T-helper 2 cell treated with Interferon-gamma antibody and Interleukin-4, amounts not matched to agents 5 μg/mL and 100 μg/mL, for 36 hours (primary cell): ENCODE results near the gene TTLL11.

ENCODE experiments used
- DNase-seq: peaks from one replicate; pipeline ENCODE4 v3.0.0; 2021; ENCODE audit warnings: low spot score
- H3K27ac Mint-ChIP-seq: one replicate; pipeline ENCODE4 v1.8.0; 2021; ENCODE audit warnings: mild to moderate bottlenecking, mixed read lengths
- H3K27me3 Mint-ChIP-seq: one replicate; pipeline ENCODE4 v1.8.0; 2021; ENCODE audit warnings: low read depth, mixed read lengths
- H3K36me3 Mint-ChIP-seq: one replicate; pipeline ENCODE4 v1.8.0; 2021; ENCODE audit warnings: low read depth, mixed read lengths
- H3K4me1 Mint-ChIP-seq: one replicate; pipeline ENCODE4 v1.8.0; 2021; ENCODE audit warnings: low read depth, mixed read lengths
- H3K4me3 Mint-ChIP-seq: one replicate; pipeline ENCODE4 v1.8.0; 2022; ENCODE audit warnings: mild to moderate bottlenecking, moderate library complexity, mixed read lengths
- H3K9me3 Mint-ChIP-seq: one replicate; pipeline ENCODE4 v1.8.0; 2021; ENCODE audit warnings: mixed read lengths

TTLL11 gene

DNA sequence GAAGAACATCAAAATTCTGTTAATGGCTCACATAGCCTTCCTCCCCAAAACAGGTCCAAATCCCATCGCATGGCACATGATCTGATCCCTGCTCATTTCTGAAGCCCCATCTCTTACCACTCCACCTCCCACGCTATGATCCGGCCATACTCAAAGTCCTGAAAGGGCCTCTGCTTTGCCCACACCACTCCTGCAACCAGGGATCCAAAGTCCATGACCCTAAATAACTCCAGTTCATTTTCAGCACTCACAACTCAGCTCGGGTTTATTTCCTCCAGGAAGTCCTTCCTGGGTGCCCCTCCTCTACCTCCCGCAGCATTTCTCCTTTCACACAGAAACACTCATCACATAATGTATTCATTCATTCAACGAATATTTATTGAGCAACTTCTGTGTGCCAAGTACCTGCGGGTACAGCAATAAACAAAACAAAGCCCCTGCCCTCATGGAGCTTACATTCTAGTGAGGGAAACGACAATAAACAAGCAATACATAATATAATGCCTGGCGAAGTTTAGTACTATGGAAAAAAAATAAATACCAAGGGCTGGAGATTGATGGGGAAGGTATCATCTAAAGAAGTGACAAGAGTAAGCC is 2.7 kb downstream of the TTLL11 start:
- no peaks in the 10 kb centered on the region for H3K9me3 Mint-ChIP-seq
- H3K27me3 Mint-ChIP-seq, result peaks cover 8% of the 10 kb centered on the region
- no peak for DNase-seq
- no peak overlapping the region for H3K4me3 Mint-ChIP-seq
- H3K4me1 Mint-ChIP-seq, result peaks cover 13% of the 10 kb centered on the region
- H3K27ac Mint-ChIP-seq, result no peak overlapping the region
- no peaks in the 10 kb centered on the region for H3K36me3 Mint-ChIP-seq

DNA sequence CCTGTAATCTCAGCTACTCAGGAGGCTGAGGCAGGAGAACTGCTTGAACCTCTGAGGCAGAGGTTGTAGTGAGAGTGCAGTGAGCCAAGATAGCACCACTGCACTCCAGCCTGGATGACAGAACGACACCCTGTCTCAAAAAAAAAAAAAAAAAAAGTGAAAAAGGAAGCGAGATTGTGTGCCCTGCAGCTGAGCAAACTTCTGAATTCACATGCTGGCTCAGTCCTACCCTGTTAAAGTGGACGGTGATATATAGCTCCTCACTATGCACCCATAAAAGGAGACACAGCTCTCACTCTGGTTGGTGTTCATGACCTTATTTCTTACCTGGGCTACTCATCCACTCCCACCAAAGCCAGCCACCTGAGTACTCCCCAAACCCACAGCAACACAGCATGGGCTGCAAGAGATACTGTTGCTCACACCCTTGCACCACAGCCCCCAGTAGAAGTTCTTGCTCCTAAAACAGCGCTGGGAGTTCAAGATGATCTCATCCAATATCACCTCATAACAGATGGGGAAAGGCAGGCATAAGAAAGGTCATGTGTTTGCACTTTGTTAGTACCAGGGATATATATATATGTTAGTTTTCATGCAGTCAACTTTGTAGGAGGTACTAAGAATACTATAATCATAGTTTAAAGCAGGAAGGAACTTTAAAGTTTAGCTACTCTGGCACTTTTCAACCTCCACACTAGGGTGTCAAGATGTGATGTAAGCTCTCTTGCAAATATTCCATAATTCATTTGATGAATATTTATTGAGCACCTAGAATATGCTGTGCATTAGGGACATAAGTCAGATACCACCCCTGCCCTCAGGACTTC is 4.0 kb downstream of the TTLL11 start:
- Mint-ChIP-seq H3K9me3 (no peaks in the 10 kb centered on the region), H3K4me1 (peaks cover 10% of the 10 kb centered on the region), H3K36me3 (no peaks in the 10 kb centered on the region), H3K4me3 (no peak overlapping the region), H3K27ac (no peak overlapping the region), H3K27me3 (no peaks in the 10 kb centered on the region)
- no peak for DNase-seq

DNA sequence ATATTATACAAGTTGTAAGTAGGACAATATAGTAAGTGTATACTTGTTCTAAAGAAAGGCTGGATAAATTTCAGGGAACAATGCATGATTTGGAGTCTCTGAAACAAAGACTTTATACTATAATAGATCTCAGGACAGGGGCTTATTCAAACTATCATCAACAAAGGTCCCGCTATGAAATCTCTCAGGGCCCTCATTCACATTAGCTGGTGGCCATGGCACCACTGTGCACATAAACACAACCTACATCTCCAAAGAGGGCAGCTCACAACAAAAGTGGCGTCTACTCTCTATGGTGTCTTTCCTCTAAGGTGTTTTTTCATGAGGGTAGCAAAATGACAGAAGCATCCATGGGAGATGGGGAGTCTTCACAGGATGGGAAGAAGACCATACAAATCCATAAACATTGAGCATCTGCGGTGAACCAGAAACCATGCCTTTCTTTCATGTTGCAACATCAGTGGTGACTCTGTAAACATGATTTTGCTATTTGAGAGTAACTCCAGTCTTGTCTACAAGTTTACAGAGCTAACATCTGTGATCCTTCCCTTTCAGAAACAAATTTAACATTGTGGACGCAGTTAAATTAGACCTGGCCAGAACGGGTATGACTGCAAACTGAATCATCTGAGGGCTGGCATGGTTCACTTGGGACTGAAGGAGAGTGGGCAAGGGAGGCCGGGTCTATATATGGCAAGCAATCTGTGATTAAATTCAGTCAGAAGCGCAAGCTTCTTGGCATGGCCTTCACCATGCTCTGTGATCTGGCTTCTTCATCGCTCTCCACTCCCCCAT is 5.5 kb downstream of the TTLL11 start:
- H3K27ac Mint-ChIP-seq, result no peak overlapping the region
- H3K9me3 Mint-ChIP-seq, result no peaks in the 10 kb centered on the region
- peaks cover 10% of the 10 kb centered on the region for H3K4me1 Mint-ChIP-seq
- H3K27me3 Mint-ChIP-seq, result no peaks in the 10 kb centered on the region
- DNase-seq, result no peak
- no peak overlapping the region for H3K4me3 Mint-ChIP-seq
- no peaks in the 10 kb centered on the region for H3K36me3 Mint-ChIP-seq

DNA sequence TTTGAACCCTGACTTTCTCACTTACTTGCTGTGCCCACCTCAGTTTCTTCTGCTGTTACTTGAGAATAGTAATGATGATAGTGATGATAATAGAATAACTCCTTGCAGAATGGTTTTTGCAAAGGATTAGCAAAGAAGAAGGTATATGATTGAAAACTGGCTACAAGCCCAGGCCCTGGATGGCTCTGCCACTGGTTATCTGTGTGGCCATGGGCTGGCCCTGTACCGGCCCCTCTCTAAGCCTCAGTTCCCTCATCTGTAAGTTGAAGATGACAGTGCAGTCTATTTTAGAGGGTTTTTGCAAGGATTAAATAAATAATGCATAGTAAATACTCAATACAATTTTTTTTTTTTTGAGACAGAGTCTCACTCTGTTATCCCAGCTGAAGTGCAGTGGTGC is 6.2 kb downstream of the TTLL11 start:
- Mint-ChIP-seq H3K27me3 (no peaks in the 10 kb centered on the region), H3K4me1 (peaks cover 6% of the 10 kb centered on the region), H3K4me3 (no peak overlapping the region), H3K27ac (no peak overlapping the region), H3K36me3 (no peaks in the 10 kb centered on the region), H3K9me3 (no peaks in the 10 kb centered on the region)
- DNase-seq, result no peak

DNA sequence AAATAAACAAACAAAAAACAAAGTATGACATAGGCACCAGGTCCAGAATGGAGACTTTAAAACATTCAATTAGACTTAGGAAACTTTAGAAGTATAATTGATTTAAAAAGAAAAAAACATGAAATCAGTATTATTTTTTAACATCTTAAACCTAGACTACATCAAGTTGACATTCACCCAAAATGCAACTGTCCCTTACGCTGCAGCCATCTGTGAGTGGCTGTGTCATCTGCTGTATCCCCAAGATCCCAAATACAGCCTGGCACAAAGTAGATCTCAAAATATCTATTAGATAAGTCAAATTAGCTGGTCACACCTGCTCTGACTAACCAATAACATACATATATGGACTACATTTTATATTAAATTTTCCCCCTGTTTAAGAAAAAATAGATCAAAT is 7.8 kb downstream of the TTLL11 start:
- DNase-seq, result no peak
- Mint-ChIP-seq H3K27me3 (no peaks in the 10 kb centered on the region), H3K4me3 (no peak overlapping the region), H3K27ac (no peak overlapping the region), H3K4me1 (no peaks in the 10 kb centered on the region), H3K9me3 (no peaks in the 10 kb centered on the region), H3K36me3 (no peaks in the 10 kb centered on the region)

DNA sequence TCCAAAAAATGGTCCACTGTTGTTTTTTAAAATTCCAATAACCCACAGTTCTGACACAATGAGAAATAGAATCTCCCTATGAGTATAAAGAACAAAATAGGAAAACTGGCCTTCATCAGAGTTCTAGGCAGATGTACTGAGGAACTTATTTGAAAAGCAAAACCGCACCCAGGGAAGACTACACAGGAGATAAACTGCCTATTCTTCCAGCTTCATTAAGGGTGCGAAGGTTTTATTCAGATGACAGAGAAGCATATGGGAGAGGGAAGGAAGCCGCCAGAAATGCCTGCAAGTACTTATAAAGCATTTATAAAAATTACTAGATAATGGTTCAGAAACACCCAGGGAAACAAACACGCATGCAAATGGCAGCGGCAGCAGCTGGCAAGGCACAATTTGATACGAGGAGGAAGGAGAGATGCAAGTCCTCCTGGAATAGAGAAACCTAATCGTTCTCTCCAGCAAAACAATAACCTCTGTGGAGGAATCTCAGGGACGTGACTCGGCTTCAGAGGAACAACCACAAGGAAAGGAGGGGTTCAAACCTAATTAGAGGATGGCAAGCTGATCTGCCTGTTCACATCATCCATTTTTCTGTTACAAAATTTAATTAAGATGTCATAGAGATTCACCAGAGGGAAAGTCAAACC is 9.0 kb downstream of the TTLL11 start:
- H3K27ac Mint-ChIP-seq, result no peak overlapping the region
- no peak overlapping the region for H3K4me3 Mint-ChIP-seq

DNA sequence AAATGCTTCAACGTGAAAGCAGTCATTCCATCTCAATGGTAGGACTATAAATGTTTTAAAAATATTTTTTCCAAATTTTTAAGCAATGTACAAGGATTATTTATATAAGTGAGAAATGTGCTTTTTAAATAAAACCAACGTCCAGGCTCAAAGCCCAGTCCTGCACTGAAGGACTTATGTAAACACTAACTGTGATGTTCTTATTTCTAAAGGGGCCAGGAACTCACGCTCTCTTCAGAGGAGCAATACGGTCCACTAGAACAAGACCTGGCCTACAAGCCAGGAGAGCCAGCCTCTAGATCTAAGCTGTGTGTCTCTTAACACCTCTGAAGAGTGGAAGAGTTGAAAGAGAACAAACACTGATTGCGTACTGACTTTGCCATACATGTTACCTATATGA is 12.1 kb downstream of the TTLL11 start:
- Mint-ChIP-seq H3K9me3 (peaks cover 13% of the 10 kb centered on the region), H3K4me3 (no peak overlapping the region), H3K27ac (no peak overlapping the region), H3K36me3 (no peaks in the 10 kb centered on the region), H3K27me3 (no peaks in the 10 kb centered on the region), H3K4me1 (no peaks in the 10 kb centered on the region)
- DNase-seq, result no peak

More for the DNA sequence above, 9.0 kb downstream of the TTLL11 start:
- no peaks in the 10 kb centered on the region for H3K36me3 Mint-ChIP-seq
- H3K27me3 Mint-ChIP-seq, result no peaks in the 10 kb centered on the region
- no peak for DNase-seq
- no peaks in the 10 kb centered on the region for H3K4me1 Mint-ChIP-seq
- no peaks in the 10 kb centered on the region for H3K9me3 Mint-ChIP-seq

DNA sequence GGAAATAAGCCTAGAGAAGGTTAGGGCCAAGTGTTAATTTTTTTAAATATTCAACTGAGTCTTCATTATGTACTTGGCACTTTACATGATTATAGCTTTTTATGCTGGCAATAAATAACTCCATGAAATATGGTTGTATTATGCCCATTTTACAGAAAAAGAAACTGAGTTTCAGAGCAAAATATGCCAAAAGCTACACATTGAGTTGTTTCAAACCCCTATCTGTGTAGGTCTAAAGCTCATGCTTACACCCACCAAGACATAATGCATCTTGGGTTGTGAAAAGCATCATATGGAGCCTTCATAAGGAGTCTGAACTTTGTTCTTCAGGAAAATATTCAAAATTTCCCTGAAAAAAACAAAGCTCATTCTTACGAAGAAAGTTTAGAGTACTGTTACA is 14.6 kb downstream of the TTLL11 start:
- Mint-ChIP-seq H3K27ac (no peak overlapping the region), H3K36me3 (no peaks in the 10 kb centered on the region), H3K27me3 (no peaks in the 10 kb centered on the region), H3K4me3 (no peak overlapping the region), H3K9me3 (peaks cover 13% of the 10 kb centered on the region), H3K4me1 (no peaks in the 10 kb centered on the region)
- no peak for DNase-seq

DNA sequence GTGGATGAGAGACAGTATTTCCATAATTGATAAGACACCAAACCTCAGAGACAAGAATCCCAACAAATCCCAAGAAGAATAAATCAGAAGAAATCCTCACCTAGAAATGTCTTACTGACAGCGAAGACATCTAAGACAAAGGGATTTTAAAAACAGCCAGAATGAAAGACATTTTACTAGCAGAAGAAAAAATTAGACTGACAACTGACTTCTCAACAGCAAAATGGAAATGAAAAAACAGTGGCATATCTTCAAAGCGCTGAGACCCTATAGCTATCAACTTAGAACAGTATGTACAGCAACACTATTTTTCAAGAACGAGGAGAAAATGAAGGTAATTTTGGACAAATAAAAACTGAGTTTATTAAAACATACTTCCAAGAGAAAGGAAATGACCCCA is 16.3 kb downstream of the TTLL11 start:
- H3K4me3 Mint-ChIP-seq, result no peak overlapping the region
- no peak for DNase-seq
- no peak overlapping the region for H3K27ac Mint-ChIP-seq
- H3K36me3 Mint-ChIP-seq, result no peaks in the 10 kb centered on the region
- H3K27me3 Mint-ChIP-seq, result no peaks in the 10 kb centered on the region
- H3K9me3 Mint-ChIP-seq, result peaks cover 13% of the 10 kb centered on the region
- H3K4me1 Mint-ChIP-seq, result no peaks in the 10 kb centered on the region

DNA sequence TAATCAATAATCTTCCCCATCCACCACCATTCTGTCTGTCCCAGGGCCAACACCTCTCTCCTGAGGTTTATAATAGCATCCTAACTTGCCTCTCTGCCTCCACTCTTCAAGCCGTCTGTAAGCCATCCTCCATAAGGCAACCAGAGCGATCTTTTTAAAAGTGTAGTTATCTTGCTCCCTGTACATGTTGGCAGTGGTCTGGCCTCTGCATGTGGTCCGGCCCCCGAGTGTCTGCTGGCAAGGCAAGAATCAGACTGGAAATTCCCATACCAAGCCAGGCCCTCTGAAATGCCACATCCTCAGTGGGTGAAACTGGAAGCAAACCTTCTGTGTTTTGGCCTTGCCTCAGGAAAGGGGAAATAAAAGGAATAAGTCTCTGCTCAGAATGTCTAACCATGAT is 17.0 kb downstream of the TTLL11 start:
- DNase-seq, result no peak
- Mint-ChIP-seq H3K27ac (no peak overlapping the region), H3K27me3 (no peaks in the 10 kb centered on the region), H3K4me3 (no peak overlapping the region), H3K9me3 (peaks cover 13% of the 10 kb centered on the region), H3K36me3 (no peaks in the 10 kb centered on the region), H3K4me1 (no peaks in the 10 kb centered on the region)

DNA sequence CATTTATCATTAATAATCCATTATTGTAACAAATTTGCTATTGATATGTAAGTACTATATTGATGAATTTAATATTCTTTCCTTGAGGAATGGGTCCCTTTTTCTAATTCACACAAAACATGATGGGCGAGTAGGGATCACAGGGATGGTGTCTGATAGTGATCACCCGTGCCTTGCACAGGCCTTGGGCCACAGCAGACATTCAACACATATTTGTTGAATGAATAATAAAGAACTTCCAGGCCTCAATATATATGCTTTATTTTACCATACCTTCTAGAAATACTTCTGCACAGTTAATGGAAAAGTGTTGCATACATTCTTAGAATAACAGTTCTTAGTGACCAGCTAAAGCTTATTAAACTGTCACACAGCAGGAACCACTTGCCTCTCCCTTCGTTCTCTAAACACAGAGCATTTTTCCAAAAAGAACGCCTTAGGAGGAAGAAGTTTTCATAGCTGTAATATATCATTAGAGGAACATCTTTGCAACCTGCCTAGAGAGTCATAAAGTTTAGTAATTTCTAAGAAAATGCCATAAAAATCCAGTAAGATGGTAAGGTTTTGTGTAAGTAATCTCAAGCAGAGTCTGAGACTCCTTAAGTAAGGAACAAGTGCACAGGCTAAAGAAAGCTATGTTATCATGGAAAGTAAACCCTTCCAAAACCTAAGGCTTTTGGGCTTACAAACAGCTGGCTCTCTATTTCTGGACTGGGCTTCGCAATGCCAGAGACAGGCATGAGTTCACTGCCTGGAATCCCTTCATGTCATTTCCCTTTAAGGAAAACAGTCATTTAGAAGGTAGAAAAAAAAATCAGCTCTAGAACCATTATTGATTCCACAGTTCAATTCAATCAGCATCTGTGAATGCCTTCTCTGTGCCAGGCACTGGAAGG is 17.7 kb downstream of the TTLL11 start:
- DNase-seq, result no peak
- Mint-ChIP-seq H3K4me3 (no peak overlapping the region), H3K27ac (no peak overlapping the region), H3K27me3 (no peaks in the 10 kb centered on the region), H3K36me3 (no peaks in the 10 kb centered on the region), H3K9me3 (peaks cover 13% of the 10 kb centered on the region), H3K4me1 (no peaks in the 10 kb centered on the region)

DNA sequence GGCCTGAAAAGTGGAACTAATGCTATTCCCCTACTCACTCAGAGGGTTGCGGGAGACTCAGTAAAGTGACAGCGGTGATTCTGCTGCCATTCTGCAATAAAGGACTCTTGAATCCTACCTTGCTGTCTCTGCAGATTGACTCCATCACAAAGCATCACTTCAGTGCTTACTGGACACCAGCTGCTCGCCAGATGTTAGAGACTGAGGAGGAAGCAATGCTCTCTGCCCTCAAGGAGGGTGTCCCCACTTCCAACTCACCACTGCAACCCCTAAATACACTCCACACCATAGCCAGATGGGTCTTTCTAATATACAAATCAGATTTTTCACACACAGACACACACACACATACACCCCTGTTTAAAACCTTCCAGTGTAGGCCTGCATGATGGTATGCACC is 21.4 kb downstream of the TTLL11 start:
- Mint-ChIP-seq H3K9me3 (no peaks in the 10 kb centered on the region), H3K36me3 (no peaks in the 10 kb centered on the region), H3K4me3 (no peak overlapping the region), H3K27me3 (no peaks in the 10 kb centered on the region), H3K27ac (no peak overlapping the region), H3K4me1 (no peaks in the 10 kb centered on the region)
- DNase-seq, result no peak
